ENCODE data around the gene FAH.
"Not testable (repeated sequence)": the region's sequence is repeated elsewhere in the genome, so short reads cannot be mapped to it uniquely, and the experiment has no call there.

FAH gene

GRCh38 chr15:80152180-80152895 lies 461 bp upstream of the FAH start:
- peak; percentile 88 for DNase-seq (ENCODE audit: low spot score)

- no peak for DNase-seq (ENCODE audit: low spot score)
Measured at GRCh38 chr15:80153900-80154299, 1.1 kb downstream of the FAH start.

- DNase-seq (ENCODE audit: low spot score) = no peak
Measured at GRCh38 chr15:80154336-80154735, 1.5 kb downstream of the FAH start.

DNA sequence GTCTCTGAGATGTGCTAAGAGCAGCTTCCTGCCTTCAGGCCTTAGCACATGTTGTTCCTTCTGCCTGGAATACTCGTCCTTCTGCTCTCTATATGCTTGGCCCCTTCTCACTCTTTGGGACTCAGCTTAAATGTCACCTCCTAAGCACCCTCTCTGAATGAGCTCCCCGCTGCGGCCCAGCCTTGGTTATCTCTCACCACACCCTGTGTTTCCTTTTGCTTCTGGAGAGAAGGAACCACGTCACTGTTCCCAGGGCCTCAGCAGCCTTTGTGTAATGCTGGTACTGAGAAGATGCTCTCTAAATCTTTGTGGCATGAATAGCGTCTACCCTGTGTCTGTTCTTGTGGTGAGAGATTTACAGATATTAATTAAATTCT lies 2.2 kb downstream of the FAH start:
- DNase-seq (ENCODE audit: low spot score) = no peak

DNA sequence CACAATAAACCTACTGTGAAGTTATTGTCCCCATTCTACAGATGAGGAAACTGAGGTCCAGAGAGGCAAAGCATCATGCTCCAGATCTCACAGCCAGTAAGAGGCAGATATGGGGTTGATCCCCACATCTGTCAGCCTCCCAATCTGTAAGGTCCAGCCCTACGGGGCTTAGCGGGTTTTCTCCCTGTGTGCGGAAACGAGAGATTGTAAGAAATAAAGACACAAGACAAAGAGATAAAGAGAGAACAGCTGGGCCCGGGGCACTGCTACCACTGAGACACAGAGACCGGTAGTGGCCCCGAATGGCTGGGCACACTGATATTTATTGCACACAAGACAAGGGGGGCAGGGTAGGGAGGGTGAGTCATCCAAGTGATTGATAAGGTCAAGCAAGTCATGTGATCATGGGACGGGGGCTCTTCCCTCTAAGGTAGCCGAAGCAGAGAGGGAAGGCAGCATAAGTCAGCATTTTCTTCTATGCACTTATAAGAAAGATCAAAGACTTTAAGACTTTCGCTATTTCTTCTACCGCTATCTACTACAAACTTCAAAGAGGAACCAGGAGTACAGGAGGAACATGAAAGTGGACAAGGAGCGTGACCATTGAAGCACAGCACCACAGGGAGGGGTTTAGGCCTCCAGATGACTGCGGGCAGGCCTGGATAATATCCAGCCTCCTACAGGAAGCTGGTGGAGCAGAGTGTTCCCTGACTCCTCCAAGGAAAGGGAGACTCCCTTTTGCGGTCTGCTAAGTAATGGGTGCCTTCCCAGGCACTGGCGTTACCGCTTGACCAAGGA lies 2.8 kb downstream of the FAH start:
- not testable (repeated sequence) for DNase-seq (ENCODE audit: low spot score)

DNA sequence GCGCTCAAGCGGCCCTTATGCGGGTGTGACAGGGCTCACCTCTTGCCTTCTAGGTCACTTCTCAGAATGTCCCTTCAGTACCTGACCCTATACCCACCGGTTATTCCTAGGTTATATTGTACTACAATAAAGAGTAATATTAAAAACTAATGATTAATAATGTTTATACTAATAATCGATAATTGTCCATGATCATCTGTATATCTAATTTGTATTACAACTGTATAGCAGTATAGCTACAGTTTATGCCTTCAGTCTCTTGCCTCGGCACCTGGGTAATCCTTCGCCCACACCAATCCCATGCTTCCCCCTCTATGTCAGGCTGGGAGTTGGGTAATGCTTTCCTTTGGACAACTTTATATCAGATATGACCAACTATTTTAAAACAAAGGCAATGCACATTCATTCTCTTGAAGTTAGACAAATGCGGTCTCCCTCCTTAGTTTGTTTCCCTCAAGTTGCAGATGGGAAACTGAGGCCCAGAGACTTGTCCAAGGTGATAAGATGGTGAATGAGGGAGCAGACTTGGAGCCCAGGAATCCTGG lies 3.4 kb downstream of the FAH start:
- DNase-seq (ENCODE audit: low spot score) = no peak

DNA sequence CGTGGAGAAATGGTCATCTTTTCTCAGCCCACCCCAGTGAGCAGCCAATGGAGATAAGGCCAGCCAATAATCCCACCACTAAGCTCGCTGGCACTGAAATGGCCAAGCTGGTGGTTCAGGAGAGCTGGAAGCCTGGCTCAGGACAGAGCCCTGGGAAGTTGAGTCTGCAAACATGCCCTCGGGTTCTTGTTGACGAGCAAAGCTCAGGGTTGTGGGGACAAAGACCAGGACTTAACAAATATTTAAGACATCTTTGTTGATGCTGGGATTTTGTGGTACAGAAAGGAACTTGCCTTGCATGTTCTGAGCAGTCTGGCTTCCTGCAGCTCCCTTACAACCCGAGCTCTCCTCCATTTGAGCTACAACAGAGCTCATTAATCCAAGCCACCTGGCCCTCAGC lies 4.4 kb downstream of the FAH start:
- DNase-seq (ENCODE audit: low spot score) = no peak

DNA sequence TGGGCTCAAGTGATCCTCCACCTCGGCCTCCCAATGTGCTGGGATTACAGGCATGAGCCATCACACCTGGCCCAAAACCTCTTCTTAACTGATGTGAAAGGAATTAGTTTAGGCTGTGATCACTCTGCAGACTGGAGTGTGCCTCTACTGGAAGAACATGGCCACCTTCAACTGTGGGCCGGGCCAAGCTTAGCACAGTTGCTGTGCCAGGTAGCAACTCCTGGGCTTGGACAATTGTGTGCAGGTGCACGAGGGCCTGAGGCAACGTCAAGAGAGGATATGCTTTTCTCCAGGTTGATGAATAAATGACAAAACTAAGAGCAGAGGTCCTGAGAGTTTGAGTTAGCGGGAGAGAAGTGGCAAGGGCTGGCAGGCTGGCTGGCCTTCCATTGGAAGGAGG lies 6.5 kb downstream of the FAH start:
- DNase-seq (ENCODE audit: low spot score) = no peak

GRCh38 chr15:80159811-80160569 lies 7.2 kb downstream of the FAH start:
- no peak for DNase-seq (ENCODE audit: low spot score)

DNA sequence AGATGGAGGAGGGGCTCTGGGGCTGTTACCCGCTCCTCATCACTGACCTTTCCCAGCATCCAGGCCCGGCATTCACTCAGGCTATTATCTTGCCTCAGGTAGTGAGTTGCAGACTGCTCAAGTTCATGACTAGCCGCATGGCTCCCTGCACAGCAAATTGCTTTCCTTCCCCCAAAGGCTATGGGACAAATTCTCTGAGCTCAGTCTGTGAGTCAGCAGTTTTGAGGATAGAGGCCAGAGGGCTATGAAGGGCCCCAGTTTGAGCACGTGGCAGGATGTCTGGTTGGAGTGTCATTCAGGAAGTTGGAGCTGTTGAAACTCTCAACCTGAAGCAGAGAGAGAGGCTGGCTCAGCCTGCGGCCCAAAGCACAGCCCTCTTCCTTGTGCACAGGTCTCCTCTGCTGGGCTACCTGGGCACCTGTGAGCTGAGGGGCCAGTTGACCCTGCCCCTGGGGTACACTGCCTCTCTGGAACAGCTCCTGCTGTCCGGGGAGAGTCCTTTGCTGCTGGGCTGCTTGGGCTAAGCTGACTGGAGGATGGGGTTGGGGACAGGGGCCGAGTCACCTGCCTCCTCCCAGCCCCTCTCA lies 7.9 kb downstream of the FAH start:
- no peak for DNase-seq (ENCODE audit: low spot score)

- no peak for DNase-seq (ENCODE audit: low spot score)
Measured at GRCh38 chr15:80161468-80162016, 8.7 kb downstream of the FAH start.

DNA sequence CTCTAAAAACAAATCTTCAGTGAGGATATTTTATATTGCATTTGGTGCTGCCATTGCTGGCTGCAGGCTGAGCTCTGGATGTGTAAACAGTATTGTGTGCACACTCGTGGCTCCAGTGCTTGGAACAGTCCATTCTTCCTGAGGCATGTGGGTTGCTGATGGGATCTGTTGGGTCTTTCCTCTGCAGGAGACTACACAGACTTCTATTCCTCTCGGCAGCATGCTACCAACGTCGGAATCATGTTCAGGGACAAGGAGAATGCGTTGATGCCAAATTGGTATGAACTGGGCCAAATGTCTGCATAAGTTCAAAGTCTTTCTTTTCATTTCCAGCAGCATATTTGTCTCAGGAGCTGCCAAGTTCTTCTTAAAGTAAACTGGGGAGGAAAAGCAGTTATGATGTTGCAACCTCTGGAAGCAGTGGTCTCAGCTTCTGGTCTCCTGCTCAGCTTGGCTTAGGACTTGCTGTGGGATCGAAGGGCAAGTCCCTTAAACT lies 9.3 kb downstream of the FAH start:
- no peak for DNase-seq (ENCODE audit: low spot score)

GRCh38 chr15:80163217-80163616 lies 10.4 kb downstream of the FAH start:
- DNase-seq (ENCODE audit: low spot score) = no peak

DNA sequence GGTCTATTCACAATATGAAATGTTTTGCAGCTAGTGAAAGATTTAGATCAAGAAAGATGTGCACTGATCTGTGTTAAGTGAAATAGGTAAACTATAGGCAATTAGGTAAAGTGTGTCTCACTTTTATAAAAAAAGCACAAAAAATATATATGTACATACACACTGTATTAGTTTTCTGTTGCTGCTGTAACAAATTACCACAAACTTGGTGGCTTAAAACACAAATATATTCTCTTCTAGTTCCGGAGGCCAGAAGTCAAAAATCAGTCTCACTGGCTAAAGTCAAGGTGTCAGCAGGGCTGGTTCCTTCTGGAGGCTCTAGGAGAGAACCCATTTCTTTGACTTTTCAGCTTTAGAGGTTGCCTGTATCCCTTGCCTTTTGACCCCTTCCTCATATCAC lies 11.1 kb downstream of the FAH start:
- no peak for DNase-seq (ENCODE audit: low spot score)

GRCh38 chr15:80167936-80168335 lies 15.1 kb downstream of the FAH start:
- no peak for DNase-seq (ENCODE audit: low spot score)

DNA sequence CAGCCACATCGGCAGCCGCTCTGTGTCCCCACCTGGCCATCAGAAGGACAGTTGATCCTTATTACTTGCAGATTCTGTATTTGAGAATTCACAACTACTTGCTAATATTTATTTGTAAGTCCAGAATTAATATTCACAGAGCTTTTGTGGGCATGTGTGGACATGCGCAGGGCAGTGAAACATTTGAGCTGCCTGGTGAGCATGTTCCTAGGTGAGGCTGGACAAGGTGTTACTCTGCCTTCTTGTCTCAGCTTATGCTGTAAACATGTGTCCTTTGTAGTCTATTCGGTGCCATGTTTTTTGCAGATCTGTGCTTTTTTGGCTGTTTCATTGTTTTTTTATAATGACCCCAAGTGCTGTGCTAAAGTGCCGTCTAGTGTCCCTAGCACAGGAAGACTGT lies 15.6 kb downstream of the FAH start:
- DNase-seq (ENCODE audit: low spot score) = no peak

GRCh38 chr15:80169768-80170357 lies 17.1 kb downstream of the FAH start:
- DNase-seq (ENCODE audit: low spot score) = no peak

- no peak for DNase-seq (ENCODE audit: low spot score)
Measured at GRCh38 chr15:80170596-80170995, 17.8 kb downstream of the FAH start.

- DNase-seq (ENCODE audit: low spot score) = no peak
Measured at GRCh38 chr15:80171787-80172186, 19.0 kb downstream of the FAH start.

DNA sequence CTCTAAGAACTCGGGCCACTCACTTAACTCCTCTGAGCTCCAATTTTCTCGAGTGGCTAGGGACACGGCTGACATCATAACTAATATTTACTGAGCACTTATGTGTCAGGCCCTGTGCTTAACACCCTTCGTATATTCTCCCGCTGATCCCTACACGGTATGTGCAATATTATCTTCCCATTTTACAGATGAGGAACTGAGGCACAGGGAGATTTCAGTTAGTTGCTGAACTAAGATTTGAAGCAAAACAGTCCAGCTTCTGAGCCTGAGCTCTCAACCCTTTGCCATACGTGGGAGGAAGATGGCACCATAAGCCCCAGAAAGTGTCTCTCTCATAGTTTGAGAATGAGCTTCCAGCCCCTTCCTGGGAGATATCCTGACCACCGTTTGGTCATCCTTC lies 19.6 kb downstream of the FAH start:
- DNase-seq (ENCODE audit: low spot score) = no peak

DNA sequence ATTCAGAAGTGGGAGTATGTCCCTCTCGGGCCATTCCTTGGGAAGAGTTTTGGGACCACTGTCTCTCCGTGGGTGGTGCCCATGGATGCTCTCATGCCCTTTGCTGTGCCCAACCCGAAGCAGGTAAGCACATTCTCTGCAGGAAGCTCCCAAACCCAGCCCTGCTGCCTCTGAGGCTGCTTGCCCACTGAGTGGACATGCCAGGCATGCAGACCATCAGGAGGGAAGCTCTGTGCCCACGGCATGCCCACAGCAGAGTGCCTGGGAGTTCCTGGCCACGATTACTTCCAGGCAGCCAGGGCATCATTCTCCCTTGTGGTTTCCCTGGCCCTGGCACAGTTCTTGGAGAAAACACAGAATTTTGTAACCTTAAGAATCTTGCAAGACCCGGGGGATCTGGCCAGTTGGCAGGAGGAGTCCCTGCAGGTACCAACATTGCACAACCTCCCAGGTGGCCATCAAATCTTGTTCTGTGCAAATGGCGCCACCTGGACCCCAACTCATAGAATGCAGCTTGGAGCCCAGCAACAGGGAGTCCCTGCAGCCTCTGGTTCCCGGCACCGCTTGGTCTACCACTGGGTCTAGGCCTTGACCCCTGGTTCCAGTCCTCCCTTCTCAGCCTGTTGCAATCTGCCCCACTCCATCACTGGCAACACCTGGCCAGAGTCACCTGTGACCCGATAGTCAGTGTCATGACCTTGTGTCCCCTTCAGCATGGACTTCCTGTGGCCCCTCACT lies 20.4 kb downstream of the FAH start:
- peak; percentile 52 for DNase-seq (ENCODE audit: low spot score)
